GM23338 (cell line): ENCODE results near the gene AP2B1. TPM values are rescaled to one million over a fixed set of nuclear protein-coding genes. Genes with fewer than 3 reads are reported as not detected.

Experiments
- ATAC-seq: fragments of 200-7000 bp; cut with Tn5 transposase; 3 replicates; pipeline ENCODE4 v1.9.1; 2020
- DNase-seq: peaks from one replicate; pipeline ENCODE4 v3.0.0-alpha.2; 2015; ENCODE audit warnings: low spot score
- H2AFZ ChIP-seq: fragments of 200-600 bp; sonication (generic); 2 replicates; pipeline ENCODE4 v1.8.0; 2016; ENCODE audit warnings: antibody characterized with exemption, mild to moderate bottlenecking, moderate library complexity
- H3F3A ChIP-seq: fragments of 200-600 bp; sonication (generic); replicated peaks from 2 replicates; pipeline ENCODE4 v1.8.0; 2017; ENCODE audit warnings: antibody characterized with exemption, mixed run types, low read depth
- H3K27ac ChIP-seq: fragments of 200-600 bp; sonication (generic); 2 replicates; pipeline ENCODE4 v1.6.1; 2016; ENCODE audit warnings: low read depth
- H3K27me3 ChIP-seq: fragments of 200-600 bp; sonication (generic); 2 replicates; pipeline ENCODE4 v1.8.0; 2016; ENCODE audit warnings: mild to moderate bottlenecking, mixed run types, moderate library complexity; ENCODE audit not compliant: insufficient read depth
- H3K36me3 ChIP-seq: fragments of 200-600 bp; sonication (generic); 2 replicates; pipeline ENCODE4 v1.8.0; 2016; ENCODE audit warnings: mild to moderate bottlenecking; ENCODE audit not compliant: insufficient read depth
- H3K4me1 ChIP-seq: fragments of 200-600 bp; sonication (generic); 2 replicates; pipeline ENCODE4 v1.8.0; 2016; ENCODE audit warnings: mild to moderate bottlenecking, moderate library complexity; ENCODE audit not compliant: insufficient read depth
- H3K4me2 ChIP-seq: fragments of 200-600 bp; sonication (generic); 2 replicates; pipeline ENCODE4 v1.7.1; 2017; ENCODE audit warnings: mixed run types
- H3K4me3 ChIP-seq: fragments of 200-600 bp; sonication (generic); 2 replicates; pipeline ENCODE4 v1.6.1; 2016; ENCODE audit warnings: mixed run types
- H3K79me2 ChIP-seq: fragments of 200-600 bp; sonication (generic); replicated peaks from 2 replicates; pipeline ENCODE4 v1.8.0; 2017; ENCODE audit warnings: mild to moderate bottlenecking; ENCODE audit not compliant: insufficient read depth
- H3K9me2 ChIP-seq: fragments of 200-600 bp; sonication (generic); 2 replicates; pipeline ENCODE4 v1.8.0; 2017; ENCODE audit not compliant: insufficient read depth
- H4K20me1 ChIP-seq: fragments of 200-600 bp; sonication (generic); replicated peaks from 2 replicates; pipeline ENCODE4 v1.8.0; 2017; ENCODE audit warnings: mild to moderate bottlenecking; ENCODE audit not compliant: insufficient read depth
- H3K27ac Mint-ChIP-seq: 2 replicates; pipeline ENCODE4 v1.8.0; 2020; ENCODE audit warnings: inconsistent platforms, mild to moderate bottlenecking, moderate library complexity, mixed read lengths
- H3K27me3 Mint-ChIP-seq: 3 replicates; pipeline ENCODE4 v1.8.0; 2022; ENCODE audit warnings: low read depth, mild to moderate bottlenecking, moderate library complexity, mixed read lengths, inconsistent platforms; ENCODE audit not compliant: insufficient read depth, poor library complexity
- H3K36me3 Mint-ChIP-seq: 3 replicates; pipeline ENCODE4 v1.8.0; 2021; ENCODE audit warnings: low read depth, mild to moderate bottlenecking, inconsistent platforms, moderate library complexity, mixed read lengths
- H3K4me1 Mint-ChIP-seq: 3 replicates; pipeline ENCODE4 v1.8.0; 2020; ENCODE audit warnings: mild to moderate bottlenecking, inconsistent platforms, mixed read lengths
- H3K4me3 Mint-ChIP-seq: 3 replicates; pipeline ENCODE4 v1.8.0; 2021; ENCODE audit warnings: moderate library complexity, mild to moderate bottlenecking, inconsistent platforms, mixed read lengths
- H3K9me3 Mint-ChIP-seq: 3 replicates; pipeline ENCODE4 v1.8.0; 2020; ENCODE audit warnings: moderate library complexity, mild to moderate bottlenecking, inconsistent platforms, mixed read lengths
- EZH2phosphoT487 ChIP-seq: fragments of 200-600 bp; sonication (generic); IDR thresholded peaks from one replicate; pipeline ENCODE4 v1.8.1; 2018; ENCODE audit warnings: antibody characterized with exemption; ENCODE audit not compliant: unreplicated experiment
- JUNB ChIP-seq: IDR thresholded peaks from one replicate; pipeline ENCODE4 v1.6.1; 2016; ENCODE audit warnings: antibody characterized with exemption; ENCODE audit not compliant: unreplicated experiment
- POLR2AphosphoS5 ChIP-seq: IDR thresholded peaks from 2 replicates; pipeline ENCODE4 v1.6.1; 2016; ENCODE audit warnings: antibody characterized with exemption, low read depth
- STAT1 ChIP-seq: IDR thresholded peaks from one replicate; pipeline ENCODE4 v1.6.1; 2016; ENCODE audit warnings: antibody characterized with exemption; ENCODE audit not compliant: unreplicated experiment
- ZNF114 ChIP-seq: fragments of 250-450 bp; sonication (Bioruptor Pico); IDR thresholded peaks from 2 replicates; pipeline ENCODE4 v1.5.0; 2020; ENCODE audit warnings: mild to moderate bottlenecking, moderate library complexity
- polyA plus RNA-seq: library from polyadenylated mRNA; unstranded; fragments of >200 nt; fragmentation: Nextera tagmentation; extraction: Ambion mirVana; gene quantifications from 2 replicates; pipeline ENCODE4 v1.2.1, GENCODE V29; 2016
- total RNA-seq: library from RNA; depleted of rRNA; stranded (reverse); fragments of >200 nt; shearing (Covaris generic); gene quantifications from 2 replicates; pipeline ENCODE4 v1.2.3, GENCODE V29; 2014
- TF ChIP-seq, protein P1 (sequence below): IDR thresholded peaks from 2 replicates; pipeline ENCODE4 v1.6.1; 2016; ENCODE audit warnings: antibody characterized with exemption
- TF ChIP-seq, protein P2 (sequence below): IDR thresholded peaks from one replicate; pipeline ENCODE4 v1.6.1; 2018; ENCODE audit warnings: antibody characterized with exemption; ENCODE audit not compliant: unreplicated experiment
- TF ChIP-seq, protein P3 (sequence below), 2 experiments: fragments of 200-600 bp in 1 of 2; sonication (generic) in 1 of 2; conservative IDR thresholded peaks; 2 replicates each; pipeline versions ENCODE4 v1.5.1 to v1.6.1; 2016 to 2017; ENCODE audit warnings: antibody characterized with exemption in 2 of 2, low read depth in 2 of 2, mild to moderate bottlenecking in 2 of 2, moderate library complexity in 1 of 2

Gene AP2B1
- total and polyA plus RNA-seq, 2 experiments from 2014 or later: 89.7 to 144 TPM

DNA sequence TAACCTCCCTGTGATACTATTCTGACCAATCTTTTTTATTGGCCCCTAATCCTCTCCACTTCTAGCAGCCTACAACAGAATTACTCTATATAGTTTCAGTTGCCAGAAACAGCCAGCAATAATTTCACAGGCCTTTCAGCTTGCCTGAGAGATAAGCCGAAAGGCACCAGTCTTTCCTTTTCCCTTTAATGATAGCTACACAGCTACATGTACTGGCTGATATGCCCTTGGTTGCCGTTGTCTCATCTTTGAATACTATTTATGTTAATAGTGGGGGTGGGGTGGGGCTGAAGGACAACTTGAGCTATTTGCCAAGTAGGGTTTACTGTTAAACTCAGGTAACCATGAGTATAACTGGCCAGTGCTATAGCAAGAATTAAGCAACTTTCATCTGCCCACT, 108.5 kb downstream of the AP2B1 start:
- no peaks in the 10 kb centered on the region for H3F3A ChIP-seq
- no peaks in the 10 kb centered on the region for H3K27me3 ChIP-seq
- H2AFZ ChIP-seq: no peak overlapping the region
- H3K27ac ChIP-seq: no peak overlapping the region; the same call in 1 of the 2 replicates
- no peak overlapping the region for H3K4me3 Mint-ChIP-seq
- H3K36me3 ChIP-seq: peaks cover 3% of the 10 kb centered on the region; the same call in 1 of the 2 replicates
- peak; percentile 14 for DNase-seq
- H3K27me3 Mint-ChIP-seq: peaks cover 2% of the 10 kb centered on the region
- H3K79me2 ChIP-seq: no peaks in the 10 kb centered on the region
- ATAC-seq: no peak
- peaks cover 11% of the 10 kb centered on the region; the same call in 1 of the 2 replicates for H3K4me1 ChIP-seq
- no peak overlapping the region for H3K4me3 ChIP-seq
- no peaks in the 10 kb centered on the region for H3K9me2 ChIP-seq
- H4K20me1 ChIP-seq: no peaks in the 10 kb centered on the region; the same call in 1 of the 2 replicates
- no peak for TF ChIP-seq POLR2AphosphoS5
- no peak for TF ChIP-seq STAT1
- TF ChIP-seq, protein P1, sequence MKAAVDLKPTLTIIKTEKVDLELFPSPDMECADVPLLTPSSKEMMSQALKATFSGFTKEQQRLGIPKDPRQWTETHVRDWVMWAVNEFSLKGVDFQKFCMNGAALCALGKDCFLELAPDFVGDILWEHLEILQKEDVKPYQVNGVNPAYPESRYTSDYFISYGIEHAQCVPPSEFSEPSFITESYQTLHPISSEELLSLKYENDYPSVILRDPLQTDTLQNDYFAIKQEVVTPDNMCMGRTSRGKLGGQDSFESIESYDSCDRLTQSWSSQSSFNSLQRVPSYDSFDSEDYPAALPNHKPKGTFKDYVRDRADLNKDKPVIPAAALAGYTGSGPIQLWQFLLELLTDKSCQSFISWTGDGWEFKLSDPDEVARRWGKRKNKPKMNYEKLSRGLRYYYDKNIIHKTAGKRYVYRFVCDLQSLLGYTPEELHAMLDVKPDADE: no peak
- no peak for TF ChIP-seq EZH2phosphoT487
- no peak for TF ChIP-seq JUNB
- TF ChIP-seq, protein P2, sequence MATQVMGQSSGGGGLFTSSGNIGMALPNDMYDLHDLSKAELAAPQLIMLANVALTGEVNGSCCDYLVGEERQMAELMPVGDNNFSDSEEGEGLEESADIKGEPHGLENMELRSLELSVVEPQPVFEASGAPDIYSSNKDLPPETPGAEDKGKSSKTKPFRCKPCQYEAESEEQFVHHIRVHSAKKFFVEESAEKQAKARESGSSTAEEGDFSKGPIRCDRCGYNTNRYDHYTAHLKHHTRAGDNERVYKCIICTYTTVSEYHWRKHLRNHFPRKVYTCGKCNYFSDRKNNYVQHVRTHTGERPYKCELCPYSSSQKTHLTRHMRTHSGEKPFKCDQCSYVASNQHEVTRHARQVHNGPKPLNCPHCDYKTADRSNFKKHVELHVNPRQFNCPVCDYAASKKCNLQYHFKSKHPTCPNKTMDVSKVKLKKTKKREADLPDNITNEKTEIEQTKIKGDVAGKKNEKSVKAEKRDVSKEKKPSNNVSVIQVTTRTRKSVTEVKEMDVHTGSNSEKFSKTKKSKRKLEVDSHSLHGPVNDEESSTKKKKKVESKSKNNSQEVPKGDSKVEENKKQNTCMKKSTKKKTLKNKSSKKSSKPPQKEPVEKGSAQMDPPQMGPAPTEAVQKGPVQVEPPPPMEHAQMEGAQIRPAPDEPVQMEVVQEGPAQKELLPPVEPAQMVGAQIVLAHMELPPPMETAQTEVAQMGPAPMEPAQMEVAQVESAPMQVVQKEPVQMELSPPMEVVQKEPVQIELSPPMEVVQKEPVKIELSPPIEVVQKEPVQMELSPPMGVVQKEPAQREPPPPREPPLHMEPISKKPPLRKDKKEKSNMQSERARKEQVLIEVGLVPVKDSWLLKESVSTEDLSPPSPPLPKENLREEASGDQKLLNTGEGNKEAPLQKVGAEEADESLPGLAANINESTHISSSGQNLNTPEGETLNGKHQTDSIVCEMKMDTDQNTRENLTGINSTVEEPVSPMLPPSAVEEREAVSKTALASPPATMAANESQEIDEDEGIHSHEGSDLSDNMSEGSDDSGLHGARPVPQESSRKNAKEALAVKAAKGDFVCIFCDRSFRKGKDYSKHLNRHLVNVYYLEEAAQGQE: no peak
- no peak for TF ChIP-seq ZNF114 (CRISPR knock-in tag)
- TF ChIP-seq, protein P3, sequence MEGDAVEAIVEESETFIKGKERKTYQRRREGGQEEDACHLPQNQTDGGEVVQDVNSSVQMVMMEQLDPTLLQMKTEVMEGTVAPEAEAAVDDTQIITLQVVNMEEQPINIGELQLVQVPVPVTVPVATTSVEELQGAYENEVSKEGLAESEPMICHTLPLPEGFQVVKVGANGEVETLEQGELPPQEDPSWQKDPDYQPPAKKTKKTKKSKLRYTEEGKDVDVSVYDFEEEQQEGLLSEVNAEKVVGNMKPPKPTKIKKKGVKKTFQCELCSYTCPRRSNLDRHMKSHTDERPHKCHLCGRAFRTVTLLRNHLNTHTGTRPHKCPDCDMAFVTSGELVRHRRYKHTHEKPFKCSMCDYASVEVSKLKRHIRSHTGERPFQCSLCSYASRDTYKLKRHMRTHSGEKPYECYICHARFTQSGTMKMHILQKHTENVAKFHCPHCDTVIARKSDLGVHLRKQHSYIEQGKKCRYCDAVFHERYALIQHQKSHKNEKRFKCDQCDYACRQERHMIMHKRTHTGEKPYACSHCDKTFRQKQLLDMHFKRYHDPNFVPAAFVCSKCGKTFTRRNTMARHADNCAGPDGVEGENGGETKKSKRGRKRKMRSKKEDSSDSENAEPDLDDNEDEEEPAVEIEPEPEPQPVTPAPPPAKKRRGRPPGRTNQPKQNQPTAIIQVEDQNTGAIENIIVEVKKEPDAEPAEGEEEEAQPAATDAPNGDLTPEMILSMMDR (conservative IDR thresholded peaks at IDR 0.05; ENCODE audit: low read depth in 2 of 2): no peak
- H3K9me3 Mint-ChIP-seq: no peaks in the 10 kb centered on the region
- no peak overlapping the region for H3K4me2 ChIP-seq
- H3K4me1 Mint-ChIP-seq: peaks cover 18% of the 10 kb centered on the region
- H3K36me3 Mint-ChIP-seq: peaks cover 8% of the 10 kb centered on the region; the same call in 2 of the 3 replicates
- no peak overlapping the region; the same call in 1 of the 2 replicates for H3K27ac Mint-ChIP-seq

DNA sequence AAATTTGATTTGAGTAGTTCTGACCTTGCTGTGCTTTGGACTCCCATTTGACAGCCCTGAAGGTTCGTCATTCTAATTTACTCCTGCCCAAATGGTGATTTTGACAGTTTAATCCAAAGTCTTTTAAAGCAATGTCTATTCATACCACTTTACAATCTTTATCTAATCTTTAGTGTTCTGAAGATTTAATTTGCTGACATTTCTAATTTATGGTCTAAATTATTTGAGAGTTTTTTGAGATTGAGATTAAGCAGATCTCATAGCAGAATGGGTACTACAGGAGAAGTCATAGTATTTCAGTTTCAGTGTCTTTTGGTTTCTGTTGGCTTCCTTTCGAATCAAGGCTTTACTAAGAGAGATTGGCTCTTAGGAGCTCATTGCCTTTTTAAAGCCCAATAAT, 111.7 kb downstream of the AP2B1 start:
- no peak overlapping the region for H3K27ac ChIP-seq
- TF ChIP-seq ZNF114 (CRISPR knock-in tag): no peak
- TF ChIP-seq, protein P1: no peak

More for the DNA sequence above, 111.7 kb downstream of the AP2B1 start:
- Histone ChIP-seq H3K4me3 (no peak overlapping the region), H3K79me2 (no peaks in the 10 kb centered on the region), H3K36me3 (peaks cover 3% of the 10 kb centered on the region; the same call in 1 of the 2 replicates), H3K9me2 (no peaks in the 10 kb centered on the region), H4K20me1 (peaks cover 5% of the 10 kb centered on the region; the same call in 1 of the 2 replicates), H3F3A (no peaks in the 10 kb centered on the region), H2AFZ (no peak overlapping the region), H3K4me2 (no peak overlapping the region), H3K4me1 (peaks cover 11% of the 10 kb centered on the region; the same call in 1 of the 2 replicates), H3K27me3 (no peaks in the 10 kb centered on the region)
- Mint-ChIP-seq H3K27me3 (peaks cover 2% of the 10 kb centered on the region), H3K27ac (no peak overlapping the region), H3K4me1 (peaks cover 12% of the 10 kb centered on the region), H3K9me3 (no peaks in the 10 kb centered on the region), H3K4me3 (no peak overlapping the region), H3K36me3 (peaks cover 15% of the 10 kb centered on the region)
- DNase-seq: no peak
- ATAC-seq: no peak
